Measurements from ENCODE around the gene TMEM171.

DNA sequence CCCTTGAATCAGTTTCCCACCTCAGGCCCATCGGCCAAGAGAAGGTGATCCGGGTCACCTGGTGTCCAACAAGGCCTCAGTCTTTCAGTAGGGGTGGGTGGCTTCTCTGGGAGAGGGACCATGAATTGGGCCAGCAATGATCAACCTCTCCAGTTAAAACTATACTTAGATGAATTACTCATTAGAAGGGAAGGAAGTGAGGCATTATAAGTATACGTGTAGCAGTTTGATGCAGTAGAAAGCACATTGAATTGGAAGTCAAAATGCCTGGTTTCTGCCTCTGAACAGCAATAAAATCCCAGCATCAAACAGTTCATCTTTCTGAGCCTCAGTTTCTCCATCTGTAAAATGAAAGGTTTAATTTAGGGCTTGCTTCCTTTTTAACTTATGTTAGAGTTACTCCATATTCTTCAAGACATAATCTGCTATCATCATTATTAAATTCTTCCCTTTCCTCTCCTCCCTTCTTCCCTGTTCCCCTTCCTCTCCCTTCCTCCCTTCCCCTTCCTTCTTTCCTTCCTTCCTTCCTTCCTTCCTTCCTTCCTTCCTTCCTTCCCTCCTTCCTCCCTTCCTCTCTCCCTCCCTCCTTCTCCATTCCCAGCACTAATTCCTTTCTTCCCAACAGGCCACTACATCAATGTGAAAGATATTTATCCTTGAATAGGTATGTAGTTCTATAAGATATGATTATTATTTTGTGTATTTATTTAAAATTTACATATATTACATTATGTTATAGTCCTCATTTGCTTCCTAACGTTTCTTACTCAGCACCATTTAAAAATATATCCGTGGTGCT is 34.0 kb downstream of the TMEM171 start:
- TF ChIP-seq, protein P1, sequence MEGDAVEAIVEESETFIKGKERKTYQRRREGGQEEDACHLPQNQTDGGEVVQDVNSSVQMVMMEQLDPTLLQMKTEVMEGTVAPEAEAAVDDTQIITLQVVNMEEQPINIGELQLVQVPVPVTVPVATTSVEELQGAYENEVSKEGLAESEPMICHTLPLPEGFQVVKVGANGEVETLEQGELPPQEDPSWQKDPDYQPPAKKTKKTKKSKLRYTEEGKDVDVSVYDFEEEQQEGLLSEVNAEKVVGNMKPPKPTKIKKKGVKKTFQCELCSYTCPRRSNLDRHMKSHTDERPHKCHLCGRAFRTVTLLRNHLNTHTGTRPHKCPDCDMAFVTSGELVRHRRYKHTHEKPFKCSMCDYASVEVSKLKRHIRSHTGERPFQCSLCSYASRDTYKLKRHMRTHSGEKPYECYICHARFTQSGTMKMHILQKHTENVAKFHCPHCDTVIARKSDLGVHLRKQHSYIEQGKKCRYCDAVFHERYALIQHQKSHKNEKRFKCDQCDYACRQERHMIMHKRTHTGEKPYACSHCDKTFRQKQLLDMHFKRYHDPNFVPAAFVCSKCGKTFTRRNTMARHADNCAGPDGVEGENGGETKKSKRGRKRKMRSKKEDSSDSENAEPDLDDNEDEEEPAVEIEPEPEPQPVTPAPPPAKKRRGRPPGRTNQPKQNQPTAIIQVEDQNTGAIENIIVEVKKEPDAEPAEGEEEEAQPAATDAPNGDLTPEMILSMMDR (IDR thresholded peaks at IDR 0.05) = no peak
- TF ChIP-seq JUN (CRISPR knock-in tag; IDR thresholded peaks at IDR 0.05) = no peak
- TF ChIP-seq USF2 (CRISPR knock-in tag; IDR thresholded peaks at IDR 0.05) = no peak

Data from WTC11 (cell line).